ENCODE data around the gene BBS10. TPM values are rescaled to one million over a fixed set of nuclear protein-coding genes. Genes with fewer than 3 reads are reported as not detected.
"Not testable (repeated sequence)": the region's sequence is repeated elsewhere in the genome, so short reads cannot be mapped to it uniquely, and the experiment has no call there.

The BBS10 gene
- total and polyA plus RNA-seq, 2 donors from 2014 or later: 5.1 to 10.9 TPM

- peak in 3 of 5 donors; percentile 2 to 10 (median 9) for DNase-seq
- no peak for TF ChIP-seq CTCF (IDR thresholded peaks at IDR 0.05; ENCODE audit: borderline replicate concordance, extremely low read depth, insufficient read depth)
- no peak overlapping the region for H3K9ac ChIP-seq (ENCODE audit: low read length in 3 of 3)
- peaks cover 3 to 9% (median 4%) of the 10 kb centered on the region in 3 donors for H3K36me3 ChIP-seq (ENCODE audit: control insufficient read depth in 2 of 3, insufficient read depth in 3 of 3, low read length in 3 of 3)
- FAIRE-seq: no peak
- no peak overlapping the region for H3K4me3 ChIP-seq (ENCODE audit: low read length in 3 of 3)
- no peak overlapping the region for H3K27ac ChIP-seq (ENCODE audit: low read depth in 2 of 2, low read length in 2 of 2)
- H3K4me1 ChIP-seq (ENCODE audit: control insufficient read depth in 2 of 3, insufficient read depth in 2 of 3, low read depth in 1 of 3, low read length in 3 of 3): no peaks in the 10 kb centered on the region
- intact Hi-C loops (cut with DNase I): no loop called here
- no peaks in the 10 kb centered on the region for H3K27me3 ChIP-seq (ENCODE audit: control insufficient read depth, insufficient read depth, low read length)
- no peaks in the 10 kb centered on the region for H3K9me3 ChIP-seq (ENCODE audit: control insufficient read depth in 2 of 3, insufficient read depth in 1 of 3, low read length in 3 of 3)
These were observed 36.3 kb upstream of the BBS10 start for GRCh38 chr12:76384560-76384959.

- intact Hi-C loops (cut with DNase I): no loop called here
- DNase-seq: no peak
- Histone ChIP-seq H3K27ac (ENCODE audit: low read depth in 2 of 2, low read length in 2 of 2) (no peak overlapping the region), H3K9me3 (ENCODE audit: control insufficient read depth in 2 of 3, insufficient read depth in 1 of 3, low read length in 3 of 3) (no peaks in the 10 kb centered on the region), H3K4me3 (ENCODE audit: low read length in 3 of 3) (no peak overlapping the region), H3K4me1 (ENCODE audit: control insufficient read depth in 2 of 3, insufficient read depth in 2 of 3, low read depth in 1 of 3, low read length in 3 of 3) (no peaks in the 10 kb centered on the region), H3K27me3 (ENCODE audit: control insufficient read depth, insufficient read depth, low read length) (no peaks in the 10 kb centered on the region), H3K9ac (ENCODE audit: low read length in 3 of 3) (no peak overlapping the region), H3K36me3 (ENCODE audit: control insufficient read depth in 2 of 3, insufficient read depth in 3 of 3, low read length in 3 of 3) (peaks cover 3 to 9% (median 4%) of the 10 kb centered on the region in 3 donors)
- FAIRE-seq: no peak
- no peak for TF ChIP-seq CTCF (IDR thresholded peaks at IDR 0.05; ENCODE audit: borderline replicate concordance, extremely low read depth, insufficient read depth)
These were observed 35.8 kb upstream of the BBS10 start for GRCh38 chr12:76383988-76384387.

- FAIRE-seq (no peak), DNase-seq (no peak)
- H3K27ac ChIP-seq (ENCODE audit: low read depth in 2 of 2, low read length in 2 of 2): no peak overlapping the region
- H3K4me1 ChIP-seq (ENCODE audit: control insufficient read depth in 2 of 3, insufficient read depth in 2 of 3, low read depth in 1 of 3, low read length in 3 of 3): no peaks in the 10 kb centered on the region
- H3K4me3 ChIP-seq (ENCODE audit: low read length in 3 of 3): no peak overlapping the region
- no peaks in the 10 kb centered on the region for H3K9me3 ChIP-seq (ENCODE audit: control insufficient read depth in 2 of 3, insufficient read depth in 1 of 3, low read length in 3 of 3)
- no peaks in the 10 kb centered on the region for H3K27me3 ChIP-seq (ENCODE audit: control insufficient read depth, insufficient read depth, low read length)
- no peak for TF ChIP-seq CTCF (IDR thresholded peaks at IDR 0.05; ENCODE audit: borderline replicate concordance, extremely low read depth, insufficient read depth)
- no peak overlapping the region for H3K9ac ChIP-seq (ENCODE audit: low read length in 3 of 3)
- intact Hi-C loops (cut with DNase I): no loop called here
- peaks cover 4 to 19% (median 6%) of the 10 kb centered on the region in 3 donors for H3K36me3 ChIP-seq (ENCODE audit: control insufficient read depth in 2 of 3, insufficient read depth in 3 of 3, low read length in 3 of 3)
These were observed 31.0 kb upstream of the BBS10 start for GRCh38 chr12:76379261-76379660.

GRCh38 chr12:76376876-76377275, 28.7 kb upstream of the BBS10 start:
- H3K27me3 ChIP-seq (ENCODE audit: control insufficient read depth, insufficient read depth, low read length); DNase-seq; H3K9ac ChIP-seq (ENCODE audit: low read length in 3 of 3); H3K4me1 ChIP-seq (ENCODE audit: control insufficient read depth in 2 of 3, insufficient read depth in 2 of 3, low read depth in 1 of 3, low read length in 3 of 3); H3K9me3 ChIP-seq (ENCODE audit: control insufficient read depth in 2 of 3, insufficient read depth in 1 of 3, low read length in 3 of 3); FAIRE-seq; H3K27ac ChIP-seq (ENCODE audit: low read depth in 2 of 2, low read length in 2 of 2); intact Hi-C loops (cut with DNase I); H3K4me3 ChIP-seq (ENCODE audit: low read length in 3 of 3): not testable (repeated sequence)
- H3K36me3 ChIP-seq (ENCODE audit: control insufficient read depth in 2 of 3, insufficient read depth in 3 of 3, low read length in 3 of 3): peaks cover 6 to 25% (median 11%) of the 10 kb centered on the region in 3 donors
